AG04449 (cell line): ENCODE measurements around the gene ZNF497.

ENCODE experiments used
- CTCF ChIA-PET: fragments of 350-600 bp; formaldehyde crosslinking; extraction: SDS; loops from one replicate; lab custom pipeline; 2021; ENCODE audit warnings: antibody characterized with exemption; lab: Yijun Ruan, JAX
- POLR2A ChIA-PET: fragments of 400-600, 350-600 bp; formaldehyde crosslinking; extraction: SDS; loops from one replicate; lab custom pipeline; 2020; ENCODE audit warnings: antibody characterized with exemption, inconsistent platforms; lab: Yijun Ruan, JAX
- DNase-seq: peaks from one replicate; pipeline ENCODE4 v3.0.0-alpha.2; 2010; ENCODE audit warnings: low read depth, low spot score
- H3K4me3 ChIP-seq: 2 replicates; pipeline ENCODE4 v1.5.1; 2011; ENCODE audit warnings: low read depth, mild to moderate bottlenecking, control low read depth, low read length
- TF ChIP-seq, protein P1 (sequence below): IDR thresholded peaks from one replicate; pipeline ENCODE4 v1.5.1; 2011; ENCODE audit warnings: mild to moderate bottlenecking, moderate library complexity, low read length, control low read depth, inconsistent platforms; ENCODE audit not compliant: insufficient read depth; ENCODE audit errors: missing control alignments

Gene ZNF497

DNA sequence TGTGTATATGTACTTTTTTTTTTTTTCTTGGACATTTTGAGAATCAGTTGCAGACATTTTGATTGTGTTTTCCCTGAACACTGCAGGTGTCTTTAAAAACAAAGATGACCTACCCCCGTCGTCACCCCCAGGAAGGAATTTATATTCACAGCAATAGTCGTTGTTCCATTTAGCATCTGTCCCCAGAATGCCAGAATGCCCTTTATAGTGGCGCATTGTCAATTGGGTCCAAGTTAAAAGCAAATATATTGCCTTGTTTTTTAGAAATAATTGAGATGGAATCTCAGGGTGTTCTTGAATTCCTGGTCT lies 31.1 kb upstream of the ZNF497 start:
- DNase-seq: no peak
- TF ChIP-seq, protein P1, sequence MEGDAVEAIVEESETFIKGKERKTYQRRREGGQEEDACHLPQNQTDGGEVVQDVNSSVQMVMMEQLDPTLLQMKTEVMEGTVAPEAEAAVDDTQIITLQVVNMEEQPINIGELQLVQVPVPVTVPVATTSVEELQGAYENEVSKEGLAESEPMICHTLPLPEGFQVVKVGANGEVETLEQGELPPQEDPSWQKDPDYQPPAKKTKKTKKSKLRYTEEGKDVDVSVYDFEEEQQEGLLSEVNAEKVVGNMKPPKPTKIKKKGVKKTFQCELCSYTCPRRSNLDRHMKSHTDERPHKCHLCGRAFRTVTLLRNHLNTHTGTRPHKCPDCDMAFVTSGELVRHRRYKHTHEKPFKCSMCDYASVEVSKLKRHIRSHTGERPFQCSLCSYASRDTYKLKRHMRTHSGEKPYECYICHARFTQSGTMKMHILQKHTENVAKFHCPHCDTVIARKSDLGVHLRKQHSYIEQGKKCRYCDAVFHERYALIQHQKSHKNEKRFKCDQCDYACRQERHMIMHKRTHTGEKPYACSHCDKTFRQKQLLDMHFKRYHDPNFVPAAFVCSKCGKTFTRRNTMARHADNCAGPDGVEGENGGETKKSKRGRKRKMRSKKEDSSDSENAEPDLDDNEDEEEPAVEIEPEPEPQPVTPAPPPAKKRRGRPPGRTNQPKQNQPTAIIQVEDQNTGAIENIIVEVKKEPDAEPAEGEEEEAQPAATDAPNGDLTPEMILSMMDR: no peak
- ChIA-PET CTCF (no interaction called here), POLR2A (no interaction called here)
- H3K4me3 ChIP-seq: no peak overlapping the region

DNA sequence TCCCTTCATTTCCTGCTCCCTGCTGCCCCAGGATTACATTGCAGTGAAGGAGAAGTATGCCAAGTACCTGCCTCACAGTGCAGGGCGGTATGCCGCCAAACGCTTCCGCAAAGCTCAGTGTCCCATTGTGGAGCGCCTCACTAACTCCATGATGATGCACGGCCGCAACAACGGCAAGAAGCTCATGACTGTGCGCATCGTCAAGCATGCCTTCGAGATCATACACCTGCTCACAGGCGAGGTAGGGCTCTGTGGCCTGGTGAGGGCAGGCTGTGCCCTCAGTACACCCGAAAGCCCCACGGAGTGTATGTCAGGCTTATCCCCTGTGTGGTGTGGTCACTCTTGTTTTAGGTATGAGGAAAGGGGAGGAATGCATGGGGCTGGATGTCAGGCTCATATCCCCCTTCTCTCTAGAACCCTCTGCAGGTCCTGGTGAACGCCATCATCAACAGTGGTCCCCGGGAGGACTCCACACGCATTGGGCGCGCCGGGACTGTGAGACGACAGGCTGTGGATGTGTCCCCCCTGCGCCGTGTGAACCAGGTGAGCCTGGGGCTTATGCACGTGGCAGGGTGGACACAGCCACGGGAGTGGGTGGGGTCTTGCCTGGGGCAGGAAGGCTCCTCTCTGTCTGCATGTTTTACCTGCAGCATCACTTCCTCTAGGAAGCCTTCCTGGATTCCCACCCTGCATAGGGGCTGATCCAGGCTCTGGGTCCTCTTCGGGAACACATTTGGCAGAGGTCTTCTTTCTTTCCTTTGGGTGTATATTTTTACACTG lies 30.6 kb upstream of the ZNF497 start:
- no peak for DNase-seq
- CTCF ChIA-PET: no interaction called here
- POLR2A ChIA-PET: no interaction called here
- no peak overlapping the region for H3K4me3 ChIP-seq
- TF ChIP-seq, protein P1: no peak

DNA sequence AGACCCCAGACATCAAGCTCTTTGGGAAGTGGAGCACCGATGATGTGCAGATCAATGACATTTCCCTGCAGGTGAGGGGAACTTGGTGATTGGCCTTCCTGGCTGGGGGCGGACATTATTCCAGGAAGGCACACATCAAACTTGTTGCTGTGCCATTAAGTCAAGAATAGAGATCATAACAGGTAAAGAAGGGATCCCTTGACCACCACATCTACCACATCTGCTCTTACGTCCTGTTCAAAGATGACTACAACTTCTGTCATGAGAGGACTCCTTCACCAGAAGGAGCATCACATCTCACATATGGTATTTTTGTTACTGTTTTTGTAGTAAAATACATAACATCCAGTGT lies 25.6 kb upstream of the ZNF497 start:
- ChIA-PET CTCF (no interaction called here), POLR2A (no interaction called here)
- TF ChIP-seq, protein P1: no peak
- DNase-seq: no peak
- H3K4me3 ChIP-seq: peak overlapping the region; percentile 86

DNA sequence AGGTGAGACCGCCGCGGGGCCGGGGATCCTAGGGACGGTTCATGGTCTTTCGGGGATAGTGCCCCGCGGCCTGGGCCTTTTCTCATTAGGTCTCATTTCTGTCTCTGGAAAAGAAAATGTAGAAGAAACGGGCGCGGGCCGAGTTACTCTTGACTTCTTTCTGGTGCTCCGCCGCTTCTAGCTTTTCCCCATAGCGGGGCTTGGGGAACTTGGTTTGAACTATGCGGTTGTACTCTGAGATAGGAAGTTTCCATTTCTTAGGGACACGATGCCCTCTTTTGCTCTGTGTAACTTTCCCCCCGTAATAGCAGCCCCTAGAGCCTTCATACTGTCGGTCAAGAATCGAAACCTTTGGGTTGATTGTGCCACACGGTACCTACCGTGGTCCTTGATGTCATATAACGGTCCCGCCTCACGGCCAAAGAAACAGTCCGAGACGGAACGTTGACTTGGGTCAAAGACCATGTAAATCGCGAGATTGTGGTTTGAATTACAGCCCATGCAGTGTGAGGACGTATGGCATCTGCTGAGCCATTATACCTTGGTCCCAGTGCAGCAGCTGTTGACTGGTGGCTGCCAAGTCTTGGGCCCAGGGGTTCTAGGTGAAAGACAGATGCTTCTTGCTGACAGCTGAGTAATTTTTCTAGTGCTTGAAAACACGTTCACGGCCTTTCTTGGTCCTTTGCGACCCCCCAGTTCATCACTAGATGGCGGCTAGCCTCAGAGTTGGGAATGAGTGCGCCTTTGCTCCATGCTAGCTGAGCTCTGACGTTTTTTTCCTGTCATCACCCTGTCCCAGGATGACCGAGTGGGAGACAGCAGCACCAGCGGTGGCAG lies 25.0 kb upstream of the ZNF497 start:
- TF ChIP-seq, protein P1: no peak
- ChIA-PET POLR2A (no interaction called here), CTCF (no interaction called here)
- peak overlapping the region; percentile 86 for H3K4me3 ChIP-seq
- no peak for DNase-seq

DNA sequence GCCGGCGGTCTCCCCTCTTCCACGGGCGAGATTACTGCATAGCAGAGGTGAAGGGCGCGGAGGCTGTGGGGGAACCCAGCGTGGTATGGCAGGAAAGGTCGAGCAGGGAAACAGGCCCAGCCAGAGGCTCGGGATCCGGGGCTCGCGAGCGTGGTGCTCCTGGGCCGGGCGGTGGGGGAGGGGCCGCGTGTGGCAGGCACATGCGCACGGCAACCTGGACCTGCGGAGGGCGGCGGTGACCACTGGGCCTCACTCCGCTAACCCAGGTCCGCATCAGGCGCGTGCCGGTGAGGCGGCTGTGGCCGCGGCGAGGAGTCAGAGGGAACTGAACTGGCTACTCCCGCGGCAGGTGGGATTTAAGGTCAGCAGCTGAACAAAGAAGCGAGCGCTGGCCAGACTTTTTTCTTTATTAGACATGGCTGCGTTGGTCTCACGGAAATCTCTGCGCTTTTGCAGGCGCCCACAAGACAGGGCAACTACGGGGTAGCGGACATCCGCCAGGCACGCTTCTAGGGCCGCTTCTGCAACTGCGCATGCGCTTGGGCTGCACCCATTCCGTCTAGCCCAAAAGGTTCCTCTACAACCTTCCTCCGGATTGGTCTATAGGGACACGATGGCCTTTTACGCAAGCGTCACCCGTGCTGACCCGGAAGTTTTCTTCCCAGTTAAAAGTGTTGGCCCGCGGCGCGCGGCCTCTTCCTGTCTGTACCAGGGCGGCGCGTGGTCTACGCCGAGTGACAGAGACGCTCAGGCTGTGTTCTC lies 24.2 kb upstream of the ZNF497 start, which contains the start of gene RPS5:
Gene RPS5, plus strand, starts transcription at position 694 of the 762 bp plus-strand sequence. CDS start 869 bp downstream, outside the sequence.
- POLR2A ChIA-PET: interaction anchor here (0.7 kb wide), 1 partner anchor 365 kb away, joined by 3 read pairs; no protein-coding TSS in a partner anchor
- peak; percentile 95 for DNase-seq
- TF ChIP-seq, protein P1: no peak
- CTCF ChIA-PET: no interaction called here
- H3K4me3 ChIP-seq: peak within 1 kb of the TSS; percentile 86
